Activated CD8-positive, alpha-beta memory T cell treated with anti-CD3 and anti-CD28 coated beads for 36 hours (primary cell): ENCODE data around the gene DHX8. TPM values are rescaled to one million over a fixed set of nuclear protein-coding genes. Genes with fewer than 3 reads are reported as not detected.
"Not testable (repeated sequence)": the region's sequence is repeated elsewhere in the genome, so short reads cannot be mapped to it uniquely, and the experiment has no call there.

Experiments
- CTCF ChIA-PET: fragments of 350-600 bp; sonication (Branson Sonifier 250); formaldehyde crosslinking; loops from one replicate; lab custom pipeline; 2021; ENCODE audit warnings: antibody characterized with exemption; lab: Charles Lee
- POLR2A ChIA-PET: fragments of 350-600 bp; sonication (Branson Sonifier 250); formaldehyde crosslinking; loops from one replicate; lab custom pipeline; 2021; ENCODE audit warnings: antibody characterized with exemption; lab: Charles Lee
- total RNA-seq, 2 experiments: library from RNA; stranded (reverse); gene quantifications; one replicate each; pipeline ENCODE4 v1.2.3, GENCODE V29; 2021

Gene DHX8
- total RNA-seq, 2 experiments from 2014 or later, result 53.6 to 55.4 TPM

- ChIA-PET CTCF (no interaction called here), POLR2A (no interaction called here)
Measured at GRCh38 chr17:43456661-43457361, 27.0 kb upstream of the DHX8 start.

DNA sequence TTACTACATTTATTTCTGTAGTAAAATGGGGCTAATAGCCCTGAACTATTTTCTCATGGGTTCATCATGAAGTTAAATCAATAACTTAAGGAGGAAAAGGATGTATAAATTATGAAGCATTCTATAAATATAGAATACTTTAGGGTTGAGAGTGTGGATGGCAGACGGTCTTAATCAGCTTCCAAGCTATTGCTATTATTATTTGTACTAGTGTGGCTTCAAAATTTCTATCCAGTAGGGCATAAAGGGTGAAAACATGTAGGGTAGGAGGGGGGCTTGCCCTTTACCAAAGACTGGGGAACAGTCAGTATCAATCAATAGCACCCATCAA is 26.4 kb upstream of the DHX8 start:
- ChIA-PET POLR2A (no interaction called here), CTCF (no interaction called here)

GRCh38 chr17:43459878-43460277 is 23.9 kb upstream of the DHX8 start:
- CTCF ChIA-PET, result interaction anchor here (1.0 kb wide), 1 partner anchor 24 kb away, joined by 3 read pairs; the partner anchor contains the start of gene DHX8
- POLR2A ChIA-PET, result not testable (repeated sequence)

DNA sequence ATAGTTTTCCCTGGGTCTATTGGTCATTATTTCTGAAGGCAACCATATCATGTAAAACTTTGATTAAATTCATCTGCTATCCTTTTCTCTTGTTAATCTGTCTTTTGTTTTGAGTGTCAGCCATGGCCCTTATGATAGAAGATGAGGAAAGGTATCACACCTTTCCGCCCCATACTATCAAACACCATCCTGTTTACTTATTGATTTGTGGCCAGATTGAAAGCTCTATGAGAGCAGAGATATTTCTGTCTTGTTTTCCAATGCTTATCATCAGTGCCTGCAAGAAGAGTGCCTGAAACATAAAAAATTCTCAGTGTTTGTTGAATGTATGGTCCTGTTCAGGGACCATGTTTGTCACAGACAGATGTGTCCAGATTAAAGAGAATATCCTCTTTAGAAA is 22.6 kb upstream of the DHX8 start:
- CTCF ChIA-PET, result no interaction called here
- POLR2A ChIA-PET, result no interaction called here

- POLR2A ChIA-PET, CTCF ChIA-PET: not testable (repeated sequence)
Measured at GRCh38 chr17:43462569-43462968, 21.2 kb upstream of the DHX8 start.

DNA sequence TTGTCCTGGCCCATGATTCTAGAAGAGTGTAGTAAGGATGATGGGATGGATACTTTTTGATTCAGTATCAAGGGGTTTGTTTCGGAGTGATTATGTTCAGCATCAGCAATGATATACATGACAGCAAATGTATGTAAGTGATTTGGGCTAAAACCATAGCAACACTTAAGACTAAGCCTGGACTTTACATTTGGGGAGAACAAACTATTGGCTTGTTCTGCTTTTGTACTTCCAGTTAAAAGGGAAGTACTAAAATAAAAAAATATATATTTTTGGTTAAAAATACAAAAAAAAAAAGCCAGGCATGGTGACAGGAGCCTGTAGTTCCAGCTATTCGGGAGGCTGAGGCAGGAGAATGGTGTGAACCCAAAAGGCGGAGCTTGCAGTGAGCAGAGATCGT is 20.5 kb upstream of the DHX8 start:
- ChIA-PET CTCF (interaction anchor here (0.7 kb wide), 1 partner anchor 346 kb away, joined by 4 read pairs; no protein-coding TSS in a partner anchor), POLR2A (no interaction called here)

DNA sequence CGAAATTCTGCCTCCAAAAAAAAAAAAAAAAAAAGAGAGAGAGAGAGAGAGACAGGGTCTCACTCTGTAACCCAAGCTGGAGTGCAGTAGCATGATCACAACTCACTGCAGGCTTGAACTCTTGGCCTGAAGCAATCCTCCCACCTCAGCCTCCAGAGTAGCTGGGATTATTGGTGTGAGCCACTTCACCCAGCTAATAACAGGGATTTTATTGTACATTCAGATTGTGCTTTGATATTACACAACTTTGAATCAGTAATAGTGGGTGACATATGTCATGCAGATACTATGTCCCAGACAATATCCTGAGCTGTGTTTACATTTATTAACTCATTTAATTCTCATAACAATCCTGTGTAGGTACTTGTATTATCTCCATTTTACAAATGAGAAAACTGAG is 19.7 kb upstream of the DHX8 start:
- ChIA-PET CTCF (interaction anchor here (0.7 to 2.3 kb wide), 2 partner anchors 19 to 33 kb away, joined by 3 to 5 read pairs; partner anchors contain the start of gene DHX8), POLR2A (no interaction called here)

- ChIA-PET CTCF (interaction anchor here (2.3 kb wide), 1 partner anchor 18 kb away, joined by 5 read pairs; the partner anchor contains the start of gene DHX8), POLR2A (no interaction called here)
Measured at GRCh38 chr17:43465049-43465448, 18.7 kb upstream of the DHX8 start.

- ChIA-PET POLR2A (no interaction called here), CTCF (no interaction called here)
Measured at GRCh38 chr17:43467981-43468581, 15.7 kb upstream of the DHX8 start.

- ChIA-PET CTCF (interaction anchor here (1.4 kb wide), 1 partner anchor 75 kb away, joined by 3 read pairs; no protein-coding TSS in a partner anchor), POLR2A (no interaction called here)
Measured at GRCh38 chr17:43468691-43469139, 15.1 kb upstream of the DHX8 start.

DNA sequence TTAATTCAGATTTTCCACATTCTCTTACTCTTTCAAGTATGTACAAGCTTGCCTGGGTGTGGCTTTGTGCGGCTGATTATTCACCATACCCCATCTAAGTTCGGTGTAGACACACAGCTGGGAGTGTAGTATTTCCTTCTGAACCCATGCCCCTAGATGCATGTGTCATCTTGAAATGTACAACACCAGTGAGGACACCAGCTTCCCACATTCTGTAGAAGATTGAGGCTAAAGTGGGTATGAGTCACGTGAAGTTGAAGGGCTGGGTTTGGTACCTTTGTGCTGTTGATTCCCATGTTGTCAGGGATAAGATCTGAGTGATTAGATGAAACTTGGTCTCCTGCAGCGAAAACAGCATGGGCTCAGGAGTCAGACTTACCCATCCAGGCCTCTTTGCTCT is 14.6 kb upstream of the DHX8 start:
- ChIA-PET CTCF (interaction anchor here (1.4 to 2.6 kb wide), 2 partner anchors 14 to 75 kb away, joined by 3 to 6 read pairs; partner anchors contain the start of gene DHX8), POLR2A (no interaction called here)

DNA sequence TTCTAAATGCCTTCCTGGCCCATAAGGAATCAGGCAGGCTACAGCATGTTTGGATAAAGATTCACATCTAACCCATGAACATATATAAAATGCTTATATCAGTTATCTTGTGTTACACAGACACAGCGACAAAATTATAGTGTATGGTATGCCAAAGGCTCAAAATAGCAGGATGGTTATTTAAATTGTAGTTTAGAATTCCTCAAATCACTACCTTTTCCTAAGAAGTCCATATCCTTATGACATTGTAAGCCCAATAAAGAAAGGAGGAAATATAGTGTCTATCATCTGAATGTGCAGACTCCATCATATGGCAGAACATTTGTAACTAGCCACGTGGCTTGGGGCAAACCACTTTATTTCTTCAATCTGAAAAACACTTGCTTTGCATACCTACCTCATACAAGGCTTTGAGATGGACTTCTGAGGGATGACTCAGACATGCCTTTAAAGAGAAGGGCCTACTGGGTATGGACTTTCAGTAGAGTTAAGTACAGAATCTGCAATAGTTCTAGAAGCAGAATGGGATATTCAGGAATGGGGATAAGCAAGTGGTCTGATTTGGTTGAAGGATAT is 12.1 kb upstream of the DHX8 start:
- ChIA-PET POLR2A (no interaction called here), CTCF (interaction anchor here (2.6 kb wide), 1 partner anchor 12 kb away, joined by 6 read pairs; the partner anchor contains the start of gene DHX8)

DNA sequence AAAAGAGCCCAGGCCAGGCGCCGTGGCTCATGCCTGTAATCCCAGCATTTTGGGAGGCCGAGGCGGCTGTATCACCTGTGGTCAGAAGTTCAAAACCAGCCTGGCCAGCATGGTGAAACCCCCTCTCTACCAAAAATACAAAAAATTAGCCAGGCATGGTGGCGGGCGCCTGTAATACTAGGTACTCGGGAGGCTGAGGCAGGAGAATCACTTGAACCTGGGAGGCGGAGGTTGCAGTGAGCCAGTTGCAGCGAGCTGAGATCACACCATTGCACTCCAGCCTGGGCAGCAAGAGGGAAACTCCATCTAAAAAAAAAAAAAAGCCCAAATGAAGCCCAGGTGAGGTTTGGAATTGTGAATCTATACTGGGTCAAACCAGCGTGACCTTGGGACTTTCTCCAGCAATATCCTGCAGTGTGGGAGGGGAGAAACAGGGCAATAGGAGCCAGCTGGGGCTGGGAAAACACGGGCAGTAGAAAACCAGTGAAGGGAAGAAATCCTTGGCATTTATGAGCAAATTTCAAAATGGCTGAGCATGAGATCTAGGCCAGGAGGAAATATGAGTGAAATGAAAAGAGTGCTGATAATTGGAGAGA is 8.2 kb upstream of the DHX8 start:
- ChIA-PET POLR2A (no interaction called here), CTCF (no interaction called here)

GRCh38 chr17:43476306-43476705 is 7.5 kb upstream of the DHX8 start:
- POLR2A ChIA-PET, result not testable (repeated sequence)
- CTCF ChIA-PET, result interaction anchor here (1.1 kb wide), 1 partner anchor 78 kb away, joined by 3 read pairs; the partner anchor contains the start of gene ARL4D

- ChIA-PET POLR2A (no interaction called here), CTCF (no interaction called here)
Measured at GRCh38 chr17:43477832-43478634, 5.7 kb upstream of the DHX8 start.

- POLR2A ChIA-PET, result no interaction called here
- CTCF ChIA-PET, result interaction anchor here (1.0 to 8.0 kb wide), 2 partner anchors 86 to 91 kb away, joined by 3 to 94 read pairs; no protein-coding TSS in a partner anchor
Measured at GRCh38 chr17:43479948-43480347, 3.8 kb upstream of the DHX8 start.

DNA sequence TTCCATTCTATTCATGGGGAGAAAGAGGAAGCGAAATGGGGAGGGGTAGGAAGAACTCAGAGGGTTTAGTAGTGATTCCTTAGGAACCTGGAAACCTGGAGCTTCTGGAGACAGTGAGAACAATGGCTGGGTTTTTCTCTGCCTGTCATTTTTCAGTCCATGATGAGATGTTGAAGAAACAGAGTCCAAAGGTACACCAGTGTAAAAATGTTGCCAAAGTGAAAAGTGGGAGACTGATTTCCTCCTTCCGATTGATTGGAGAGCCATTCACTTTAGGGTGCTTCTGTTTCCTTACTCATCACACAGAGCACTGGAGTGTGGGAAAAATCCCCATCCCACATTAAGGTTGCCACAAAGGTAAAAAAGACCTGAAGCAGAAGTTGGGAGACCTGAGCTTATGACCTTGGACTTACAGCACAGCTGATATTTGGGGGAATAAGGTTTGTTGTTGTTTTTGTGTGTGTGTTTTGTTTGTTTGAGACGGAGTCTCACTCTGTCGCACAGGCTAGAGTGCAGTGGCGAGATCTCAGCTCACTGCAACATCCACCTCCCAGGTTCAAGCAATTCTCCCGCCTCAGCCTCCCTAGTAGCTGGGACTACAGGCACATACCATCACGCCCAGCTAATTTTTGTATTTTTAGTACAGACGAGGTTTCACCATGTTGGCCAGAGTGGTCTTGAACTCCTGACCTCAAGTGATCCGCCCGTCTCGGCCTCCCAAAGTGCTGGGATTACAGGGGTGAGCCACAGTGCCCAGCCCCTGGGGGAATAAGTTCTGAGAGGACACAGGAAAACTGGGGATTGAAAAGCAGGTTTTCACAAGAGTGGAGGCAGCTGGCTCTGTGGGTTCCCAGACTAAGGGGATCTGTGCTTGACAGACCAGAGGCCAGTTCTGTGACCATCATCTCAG is 1.4 kb upstream of the DHX8 start:
- ChIA-PET POLR2A (interaction anchor here (0.7 to 3.3 kb wide), 6 partner anchors 55 to 121 kb away, joined by 3 to 31 read pairs (median 8); partner anchors contain the start of gene ARL4D), CTCF (interaction anchor here (0.7 to 8.0 kb wide), 9 partner anchors 12 to 140 kb away, joined by 3 to 94 read pairs (median 6); partner anchors contain the start of gene ARL4D)

DNA sequence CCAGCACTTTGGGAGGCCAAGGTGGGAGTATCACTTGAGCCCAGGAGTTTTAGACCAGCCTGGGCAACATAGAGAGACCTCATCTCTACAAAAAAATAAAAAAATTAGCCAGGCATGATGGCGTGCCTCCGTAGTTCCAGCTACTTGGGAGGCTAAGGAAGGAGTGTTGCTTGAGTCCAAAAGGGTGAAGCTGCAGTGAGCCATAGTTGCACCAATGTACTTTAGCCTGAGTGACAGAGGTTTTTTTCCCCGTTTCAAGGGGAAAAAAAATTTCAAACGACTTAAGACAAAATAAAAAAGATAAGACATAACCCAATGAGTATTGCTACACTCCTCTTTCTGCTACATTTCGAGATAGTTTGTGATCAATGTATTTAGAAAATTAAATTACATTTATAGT is 6.8 kb downstream of the DHX8 start:
- CTCF ChIA-PET, result interaction anchor here (0.6 kb wide), 1 partner anchor 118 kb away, joined by 3 read pairs; no protein-coding TSS in a partner anchor
- POLR2A ChIA-PET, result no interaction called here
